Fibroblast of villous mesenchyme (primary cell): ENCODE data around the gene TCF12. TPM values are rescaled to one million over a fixed set of nuclear protein-coding genes. Genes with fewer than 3 reads are reported as not detected.

Experiments used
- DNase-seq: peaks from one replicate; pipeline ENCODE4 v3.0.0-alpha.2; 2010; ENCODE audit warnings: low read depth
- H3K4me3 ChIP-seq: 2 replicates; pipeline ENCODE4 v1.5.1; 2011; ENCODE audit warnings: low read depth, mild to moderate bottlenecking, low read length
- CTCF ChIP-seq: IDR thresholded peaks from 2 replicates; pipeline ENCODE4 v1.5.1; 2012; ENCODE audit warnings: low read depth, mild to moderate bottlenecking, low read length; ENCODE audit not compliant: insufficient read depth
- total RNA-seq: library from RNA; depleted of rRNA; stranded (reverse); fragments of >200 nt; gene quantifications from 2 replicates; pipeline ENCODE4 v1.2.3, GENCODE V29; 2012

Gene TCF12
- total RNA-seq, 1 donor, result 110 TPM

GRCh38 chr15:56965231-56966013, 47.0 kb downstream of the TCF12 start:
- no peak for DNase-seq

GRCh38 chr15:56967336-56967735, 48.9 kb downstream of the TCF12 start:
- no peak for DNase-seq
- TF ChIP-seq CTCF, result no peak
- no peak overlapping the region for H3K4me3 ChIP-seq

More at GRCh38 chr15:56965231-56966013, 47.0 kb downstream of the TCF12 start:
- H3K4me3 ChIP-seq, result no peak overlapping the region
- no peak for TF ChIP-seq CTCF

GRCh38 chr15:56968256-56968655, 49.8 kb downstream of the TCF12 start:
- TF ChIP-seq CTCF, result no peak
- no peak overlapping the region for H3K4me3 ChIP-seq
- no peak for DNase-seq

GRCh38 chr15:56968821-56969220, 50.4 kb downstream of the TCF12 start:
- no peak for TF ChIP-seq CTCF
- no peak for DNase-seq
- no peak overlapping the region for H3K4me3 ChIP-seq

- no peak for DNase-seq
These were observed 50.9 kb downstream of the TCF12 start for GRCh38 chr15:56969265-56969895.

GRCh38 chr15:56971571-56971970, 53.1 kb downstream of the TCF12 start:
- TF ChIP-seq CTCF, result no peak
- H3K4me3 ChIP-seq, result peak overlapping the region; percentile 4
- peak; percentile 69 for DNase-seq

More at GRCh38 chr15:56969265-56969895, 50.9 kb downstream of the TCF12 start:
- no peak overlapping the region for H3K4me3 ChIP-seq
- TF ChIP-seq CTCF, result no peak
